ENCODE data around the gene COL27A1. TPM values are rescaled to one million over a fixed set of nuclear protein-coding genes. Genes with fewer than 3 reads are reported as not detected.

COL27A1 gene
- total and polyA plus RNA-seq, 2 donors (not counting 1 experiment from before 2014, with no cell fraction given) = 0.16 to 0.27 TPM

GRCh38 chr9:114227288-114228015 is 72.1 kb downstream of the COL27A1 start:
- no peaks in the 10 kb centered on the region for H3K27me3 ChIP-seq (replicated peaks in 1 of 4; ENCODE audit: control extremely low read depth in 1 of 4, control insufficient read depth in 3 of 4, insufficient read depth in 4 of 4, low read length in 3 of 4)
- ATAC-seq (ENCODE audit: low read depth) = no peak
- intact Hi-C loops (cut with micrococcal nuclease) = no loop called here

More at GRCh38 chr9:114227288-114228015, 72.1 kb downstream of the COL27A1 start:
- no peak overlapping the region for H3K4me3 Mint-ChIP-seq
- Histone ChIP-seq H2AFZ (ENCODE audit: insufficient read depth, low read depth, low read length, poor library complexity, severe bottlenecking) (no peak overlapping the region), H3K36me3 (replicated peaks in 1 of 2; ENCODE audit: control extremely low read depth in 1 of 2, control insufficient read depth in 1 of 2, extremely low read depth in 1 of 2, insufficient read depth in 2 of 2, low read length in 1 of 2) (no peaks in the 10 kb centered on the region), H3K4me3 (ENCODE audit: control extremely low read depth in 1 of 5, extremely low read depth in 1 of 5, insufficient read depth in 1 of 5, low read depth in 2 of 5, low read length in 4 of 5) (no peak overlapping the region), H3K9ac (ENCODE audit: low read length) (no peak overlapping the region), H4K20me1 (ENCODE audit: control insufficient read depth, insufficient read depth, low read length, poor library complexity, severe bottlenecking) (no peaks in the 10 kb centered on the region), H3K9me3 (ENCODE audit: control extremely low read depth in 1 of 3, control insufficient read depth in 2 of 3, insufficient read depth in 1 of 3, low read length in 2 of 3) (no peaks in the 10 kb centered on the region), H3K4me1 (ENCODE audit: control insufficient read depth in 2 of 2, insufficient read depth in 2 of 2, low read length in 2 of 2) (no peaks in the 10 kb centered on the region), H3K27ac (ENCODE audit: low read length in 2 of 2) (no peak overlapping the region), H3K79me2 (ENCODE audit: control insufficient read depth, insufficient read depth, low read length) (no peaks in the 10 kb centered on the region), H3K4me2 (replicated peaks; ENCODE audit: low read depth, low read length, poor library complexity, severe bottlenecking) (no peak overlapping the region)
- peaks cover 4% of the 10 kb centered on the region for H3K27me3 Mint-ChIP-seq
- TF ChIP-seq EZH2 (IDR thresholded peaks at IDR 0.05; ENCODE audit: borderline replicate concordance, insufficient read depth, low read depth, low read length, poor library complexity, severe bottlenecking) = no peak
- TF ChIP-seq CTCF (IDR thresholded peaks at IDR 0.05) = no peak
- DNase-seq = no peak
- WGBS (ENCODE audit: insufficient coverage) = 89% methylated on average over 16 of the region's 16 CpGs
- CTCF ChIA-PET = interaction anchor here (0.7 kb wide), 1 partner anchor 48 kb away, joined by 6 read pairs; no protein-coding TSS in a partner anchor
- H3K9me3 Mint-ChIP-seq (ENCODE audit: insufficient read depth) = no peaks in the 10 kb centered on the region
- POLR2A ChIA-PET = no interaction called here
- H3K27ac Mint-ChIP-seq = no peak overlapping the region
- no peaks in the 10 kb centered on the region for H3K4me1 Mint-ChIP-seq
